GM21390 (cell line): ENCODE data around the gene DNMBP.
"Not testable (repeated sequence)": the region's sequence is repeated elsewhere in the genome, so short reads cannot be mapped to it uniquely, and the experiment has no call there.

Experiments used
- ATAC-seq: cut with Tn5 transposase; IDR thresholded peaks from one replicate; pipeline ENCODE4 v1.9.1; 2021; ENCODE audit not compliant: unreplicated experiment

The DNMBP gene

DNA sequence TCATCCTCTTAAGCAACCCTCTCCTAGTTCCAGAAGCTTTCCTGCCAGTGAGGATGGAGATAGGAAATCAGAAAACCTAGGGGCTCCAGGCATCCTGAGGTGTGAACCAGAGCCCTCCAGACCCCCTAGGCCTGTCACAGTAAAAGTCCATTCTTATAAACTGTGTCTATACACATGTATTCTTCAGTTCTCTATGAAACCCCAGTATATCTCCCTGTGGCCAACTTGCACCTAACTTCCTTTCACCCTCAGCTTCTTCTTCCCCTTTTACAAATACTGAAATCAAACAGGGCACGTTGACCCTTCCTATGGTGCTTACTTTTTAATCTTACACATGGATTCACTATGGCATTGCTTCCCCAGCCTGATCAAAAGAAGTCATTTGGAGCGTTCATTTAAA lies 168.9 kb downstream of the DNMBP start:
- ATAC-seq: not testable (repeated sequence)

- no peak for ATAC-seq
Measured at GRCh38 chr10:99836711-99837110, 173.0 kb downstream of the DNMBP start.

GRCh38 chr10:99835947-99836346 lies 173.8 kb downstream of the DNMBP start:
- no peak for ATAC-seq

GRCh38 chr10:99834410-99834809 lies 175.3 kb downstream of the DNMBP start:
- ATAC-seq: no peak

- no peak for ATAC-seq
Measured at GRCh38 chr10:99832439-99832838, 177.3 kb downstream of the DNMBP start.

DNA sequence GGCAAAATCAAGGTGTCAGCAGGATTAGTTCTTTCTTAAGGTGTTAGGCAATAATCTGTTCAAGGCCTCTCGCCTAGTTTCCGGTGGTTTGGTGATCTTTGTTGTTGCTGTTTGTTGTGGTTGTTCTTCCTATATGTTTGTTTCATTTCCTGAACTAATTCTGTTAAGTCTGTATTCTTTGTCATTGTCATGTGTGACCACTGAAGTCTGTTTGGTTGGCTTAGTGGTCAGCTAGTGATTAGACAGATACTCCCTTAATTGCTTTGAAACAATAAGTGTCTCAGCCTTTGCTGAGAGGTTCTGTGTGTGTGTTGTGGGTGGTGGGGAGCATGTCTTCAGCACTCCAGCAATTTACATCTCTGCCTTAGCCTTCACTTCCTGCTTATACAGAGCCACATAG lies 181.3 kb downstream of the DNMBP start:
- no peak for ATAC-seq

DNA sequence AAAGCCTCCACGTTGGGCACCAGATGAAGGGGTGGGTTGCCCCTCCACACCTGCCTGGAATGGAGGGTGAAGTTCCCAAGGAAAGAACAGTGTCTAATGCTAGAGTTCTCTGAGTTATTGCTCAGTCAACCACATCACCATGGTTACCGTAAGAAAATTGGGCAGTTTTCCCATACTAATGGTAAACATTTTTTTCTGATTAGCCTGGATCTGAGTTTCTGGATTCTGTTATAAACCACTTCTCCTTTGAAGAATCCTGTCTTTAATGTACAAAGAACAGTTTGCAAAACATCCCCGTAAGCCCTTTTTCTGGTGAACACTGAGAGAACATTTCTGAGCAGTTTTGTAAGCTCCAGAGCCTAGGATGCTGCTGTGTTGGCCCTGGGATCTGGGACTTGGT lies 181.8 kb downstream of the DNMBP start:
- ATAC-seq: no peak
